Measurements from ENCODE around the gene CD300LF. TPM values are rescaled to one million over a fixed set of nuclear protein-coding genes. Genes with fewer than 3 reads are reported as not detected.

Gene CD300LF
- total RNA-seq, 1 donor from 2014 or later, result 0.55 TPM

DNA sequence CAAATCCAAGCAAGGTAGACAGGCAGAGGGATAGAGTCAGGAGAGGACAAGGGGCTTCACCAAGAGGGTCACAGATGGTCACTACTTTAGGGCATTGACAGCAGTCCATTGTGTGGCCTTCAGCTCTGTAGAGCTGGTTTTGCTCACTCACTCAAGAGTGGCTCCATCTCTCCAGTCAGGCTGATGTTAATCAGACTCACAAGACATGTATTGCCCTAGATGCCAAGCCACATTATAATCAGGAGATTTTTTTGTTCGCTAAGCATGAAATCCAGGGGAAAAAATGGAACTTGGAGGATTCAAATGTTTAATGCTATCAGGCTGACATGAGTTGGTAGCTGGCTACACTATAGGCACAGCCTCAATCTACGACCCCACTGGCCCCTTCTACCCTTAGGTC is 32.5 kb downstream of the CD300LF start:
- no peak for DNase-seq
- peaks cover 57% of the 10 kb centered on the region for H3K27me3 ChIP-seq (ENCODE audit: low read depth)
- no peaks in the 10 kb centered on the region for H3K36me3 ChIP-seq
- intact Hi-C loops (cut with micrococcal nuclease), result no loop called here
- H3K4me1 ChIP-seq, result peaks cover 23% of the 10 kb centered on the region
- TF ChIP-seq, protein P1, sequence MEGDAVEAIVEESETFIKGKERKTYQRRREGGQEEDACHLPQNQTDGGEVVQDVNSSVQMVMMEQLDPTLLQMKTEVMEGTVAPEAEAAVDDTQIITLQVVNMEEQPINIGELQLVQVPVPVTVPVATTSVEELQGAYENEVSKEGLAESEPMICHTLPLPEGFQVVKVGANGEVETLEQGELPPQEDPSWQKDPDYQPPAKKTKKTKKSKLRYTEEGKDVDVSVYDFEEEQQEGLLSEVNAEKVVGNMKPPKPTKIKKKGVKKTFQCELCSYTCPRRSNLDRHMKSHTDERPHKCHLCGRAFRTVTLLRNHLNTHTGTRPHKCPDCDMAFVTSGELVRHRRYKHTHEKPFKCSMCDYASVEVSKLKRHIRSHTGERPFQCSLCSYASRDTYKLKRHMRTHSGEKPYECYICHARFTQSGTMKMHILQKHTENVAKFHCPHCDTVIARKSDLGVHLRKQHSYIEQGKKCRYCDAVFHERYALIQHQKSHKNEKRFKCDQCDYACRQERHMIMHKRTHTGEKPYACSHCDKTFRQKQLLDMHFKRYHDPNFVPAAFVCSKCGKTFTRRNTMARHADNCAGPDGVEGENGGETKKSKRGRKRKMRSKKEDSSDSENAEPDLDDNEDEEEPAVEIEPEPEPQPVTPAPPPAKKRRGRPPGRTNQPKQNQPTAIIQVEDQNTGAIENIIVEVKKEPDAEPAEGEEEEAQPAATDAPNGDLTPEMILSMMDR (IDR thresholded peaks at IDR 0.05; ENCODE audit: borderline replicate concordance), result no peak
- H3K4me3 ChIP-seq, result no peak overlapping the region
- no peaks in the 10 kb centered on the region for H3K9me3 ChIP-seq (replicated peaks)
- no peak overlapping the region for H3K27ac ChIP-seq (replicated peaks)

GRCh38 chr17:74679374-74679773 is 33.3 kb downstream of the CD300LF start:
- no peak for DNase-seq
- Histone ChIP-seq H3K27me3 (ENCODE audit: low read depth) (peaks cover 53% of the 10 kb centered on the region), H3K4me1 (peaks cover 23% of the 10 kb centered on the region), H3K4me3 (no peak overlapping the region), H3K36me3 (no peaks in the 10 kb centered on the region), H3K9me3 (replicated peaks) (no peaks in the 10 kb centered on the region), H3K27ac (replicated peaks) (no peak overlapping the region)
- TF ChIP-seq, protein P1 (IDR thresholded peaks at IDR 0.05; ENCODE audit: borderline replicate concordance), result no peak
- intact Hi-C loops (cut with micrococcal nuclease), result no loop called here

DNA sequence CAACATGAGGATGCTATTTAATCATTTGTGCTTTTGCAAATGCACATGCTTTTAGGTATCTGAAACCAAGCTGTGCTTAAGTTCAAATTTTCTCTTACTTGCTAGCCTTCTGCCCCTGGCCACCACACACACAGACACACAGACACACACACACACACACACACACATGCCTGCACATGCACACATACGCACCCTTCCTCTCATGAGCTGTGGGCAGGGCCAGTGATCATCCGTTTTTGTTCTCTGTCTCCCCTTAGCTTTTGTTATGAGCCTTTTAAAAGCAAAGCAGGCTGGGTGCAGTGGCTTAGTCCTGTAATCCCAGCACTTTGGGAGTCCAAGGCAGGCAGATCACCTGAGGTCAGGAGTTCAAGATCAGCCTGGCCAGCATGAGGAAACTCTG is 34.2 kb downstream of the CD300LF start:
- DNase-seq, result no peak
- TF ChIP-seq, protein P1 (IDR thresholded peaks at IDR 0.05; ENCODE audit: borderline replicate concordance), result no peak
- peaks cover 45% of the 10 kb centered on the region for H3K27me3 ChIP-seq (ENCODE audit: low read depth)
- H3K36me3 ChIP-seq, result no peaks in the 10 kb centered on the region
- peak overlapping the region; percentile 65 for H3K27ac ChIP-seq (replicated peaks)
- intact Hi-C loops (cut with micrococcal nuclease), result no loop called here
- H3K4me3 ChIP-seq, result no peak overlapping the region
- no peaks in the 10 kb centered on the region for H3K9me3 ChIP-seq (replicated peaks)
- H3K4me1 ChIP-seq, result peaks cover 23% of the 10 kb centered on the region

DNA sequence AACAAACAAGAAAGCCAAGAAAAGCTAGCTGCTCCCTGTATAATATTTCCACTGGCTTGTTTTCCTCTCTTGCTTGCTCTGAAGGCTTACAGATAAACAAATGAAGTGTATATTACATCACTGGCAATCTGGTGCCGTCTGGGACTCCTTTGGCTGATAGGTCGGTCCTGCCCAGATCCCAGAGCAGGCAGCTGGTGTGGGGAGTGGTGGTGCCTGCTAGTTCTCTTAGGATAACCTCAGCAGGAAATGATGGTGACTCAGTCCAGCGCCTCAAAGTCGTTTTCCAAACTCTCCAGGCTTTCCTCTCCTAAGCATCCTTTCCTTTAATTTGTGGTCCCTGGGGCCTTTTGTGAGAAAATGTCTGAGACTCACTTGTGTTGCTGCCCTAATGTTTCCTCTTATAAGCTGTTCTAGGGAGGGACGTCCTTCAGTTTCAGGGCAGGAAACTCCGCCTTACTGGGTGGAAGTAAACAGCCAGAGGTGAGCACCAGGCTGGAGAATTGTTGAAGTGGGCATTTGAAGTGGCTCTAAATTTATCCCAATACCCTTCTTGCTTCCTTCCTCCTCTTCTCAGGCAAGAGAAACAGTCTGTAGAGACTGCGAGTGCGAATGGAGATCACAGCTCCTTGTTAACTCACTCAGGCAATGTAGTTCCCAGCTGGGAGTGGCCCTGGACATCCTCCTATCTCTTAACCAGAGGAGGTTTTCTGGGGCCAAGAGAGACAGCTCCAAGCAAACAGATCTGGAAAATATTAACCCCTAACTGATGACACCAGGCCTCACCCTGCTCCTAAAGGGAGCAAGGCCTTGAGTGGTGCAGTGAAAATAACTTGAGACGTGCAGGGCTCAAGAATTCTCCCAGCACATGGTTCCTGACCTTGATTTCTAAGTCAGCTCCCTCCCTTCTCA is 34.9 kb downstream of the CD300LF start:
- DNase-seq, result peak; percentile 55
- Histone ChIP-seq H3K36me3 (no peaks in the 10 kb centered on the region), H3K9me3 (replicated peaks) (no peaks in the 10 kb centered on the region), H3K27ac (replicated peaks) (peak overlapping the region; percentile 65), H3K4me3 (no peak overlapping the region), H3K27me3 (ENCODE audit: low read depth) (peaks cover 38% of the 10 kb centered on the region), H3K4me1 (peaks cover 23% of the 10 kb centered on the region)
- TF ChIP-seq, protein P1 (IDR thresholded peaks at IDR 0.05; ENCODE audit: borderline replicate concordance), result no peak
- intact Hi-C loops (cut with micrococcal nuclease), result no loop called here

DNA sequence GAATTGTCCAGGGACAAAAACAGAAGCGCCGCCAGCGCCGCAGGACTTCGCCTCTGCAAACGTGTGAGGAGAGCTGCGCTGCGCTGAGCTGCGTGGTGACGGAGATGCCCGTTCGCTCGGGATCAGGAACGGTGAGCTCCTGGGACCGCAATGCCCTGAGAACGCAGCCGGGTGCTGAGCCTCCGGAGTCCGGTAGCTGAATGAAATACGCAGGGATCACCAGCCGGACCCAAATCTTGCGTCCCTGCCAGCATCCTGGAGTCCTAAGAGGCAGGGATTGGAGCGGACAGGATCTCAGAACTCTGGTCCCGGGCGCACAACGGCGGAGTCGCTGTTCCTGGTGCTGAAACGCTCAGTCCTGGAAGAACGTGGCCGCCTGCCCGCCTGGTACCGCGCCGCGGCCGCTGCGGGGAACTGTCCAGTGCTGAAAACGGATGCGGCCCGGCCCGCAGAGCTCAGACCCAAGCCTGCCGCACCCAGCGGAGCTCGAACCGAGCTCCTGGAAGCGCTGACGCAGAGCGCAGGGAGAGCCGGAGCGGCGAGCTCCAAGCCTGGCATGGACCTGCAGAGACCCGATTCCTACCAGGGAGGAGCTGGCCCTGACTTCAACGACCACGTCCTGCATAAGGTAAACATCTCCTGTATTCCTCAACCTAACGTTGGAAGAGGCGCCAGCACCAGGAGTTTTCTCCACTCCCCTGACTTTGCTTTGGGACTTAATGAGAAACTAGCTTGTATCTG is 41.5 kb downstream of the CD300LF start:
- peak; percentile 81 for DNase-seq
- peaks cover 33% of the 10 kb centered on the region for H3K27me3 ChIP-seq (ENCODE audit: low read depth)
- H3K9me3 ChIP-seq (replicated peaks), result peaks cover 6% of the 10 kb centered on the region
- no peaks in the 10 kb centered on the region for H3K36me3 ChIP-seq
- TF ChIP-seq, protein P1 (IDR thresholded peaks at IDR 0.05; ENCODE audit: borderline replicate concordance), result no peak
- intact Hi-C loops (cut with micrococcal nuclease), result no loop called here
- no peak overlapping the region for H3K4me3 ChIP-seq
- no peaks in the 10 kb centered on the region for H3K4me1 ChIP-seq
- no peak overlapping the region for H3K27ac ChIP-seq (replicated peaks)

Measured in left ventricle myocardium inferior (tissue), 1 donor.